OCI-LY1 (cell line): ENCODE measurements around the gene CPN1.

Experiments
- CTCF ChIP-seq: fragments of 200-600 bp; sonication (generic), shearing (Covaris generic); IDR thresholded peaks from 2 replicates; pipeline ENCODE4 v1.5.1; 2017; ENCODE audit warnings: mild to moderate bottlenecking, antibody characterized with exemption, low read length, moderate library complexity, mixed read lengths
- EZH2 ChIP-seq: fragments of 200-600 bp; sonication (generic), shearing (Covaris generic); IDR thresholded peaks from 2 replicates; pipeline ENCODE4 v1.8.0; 2017; ENCODE audit warnings: borderline replicate concordance, mixed run types, mild to moderate bottlenecking, antibody characterized with exemption, low read length, moderate library complexity, mixed read lengths

- TF ChIP-seq EZH2 (no peak), CTCF (no peak)
Measured at GRCh38 chr10:99999319-100000108, 82.2 kb downstream of the CPN1 start.
